IPS DF 19.7 (cell line): ENCODE measurements around the gene RASSF6.
"Not testable (repeated sequence)": the region's sequence is repeated elsewhere in the genome, so short reads cannot be mapped to it uniquely, and the experiment has no call there.

Source experiments
- DNase-seq: peaks from one replicate; pipeline ENCODE4 v3.0.0-alpha.2; 2013; ENCODE audit warnings: low read depth, low spot score

RASSF6 gene, protein sequence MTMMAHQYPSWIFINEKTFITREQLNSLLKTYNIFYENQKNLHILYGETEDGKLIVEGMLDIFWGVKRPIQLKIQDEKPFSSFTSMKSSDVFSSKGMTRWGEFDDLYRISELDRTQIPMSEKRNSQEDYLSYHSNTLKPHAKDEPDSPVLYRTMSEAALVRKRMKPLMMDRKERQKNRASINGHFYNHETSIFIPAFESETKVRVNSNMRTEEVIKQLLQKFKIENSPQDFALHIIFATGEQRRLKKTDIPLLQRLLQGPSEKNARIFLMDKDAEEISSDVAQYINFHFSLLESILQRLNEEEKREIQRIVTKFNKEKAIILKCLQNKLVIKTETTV

DNA sequence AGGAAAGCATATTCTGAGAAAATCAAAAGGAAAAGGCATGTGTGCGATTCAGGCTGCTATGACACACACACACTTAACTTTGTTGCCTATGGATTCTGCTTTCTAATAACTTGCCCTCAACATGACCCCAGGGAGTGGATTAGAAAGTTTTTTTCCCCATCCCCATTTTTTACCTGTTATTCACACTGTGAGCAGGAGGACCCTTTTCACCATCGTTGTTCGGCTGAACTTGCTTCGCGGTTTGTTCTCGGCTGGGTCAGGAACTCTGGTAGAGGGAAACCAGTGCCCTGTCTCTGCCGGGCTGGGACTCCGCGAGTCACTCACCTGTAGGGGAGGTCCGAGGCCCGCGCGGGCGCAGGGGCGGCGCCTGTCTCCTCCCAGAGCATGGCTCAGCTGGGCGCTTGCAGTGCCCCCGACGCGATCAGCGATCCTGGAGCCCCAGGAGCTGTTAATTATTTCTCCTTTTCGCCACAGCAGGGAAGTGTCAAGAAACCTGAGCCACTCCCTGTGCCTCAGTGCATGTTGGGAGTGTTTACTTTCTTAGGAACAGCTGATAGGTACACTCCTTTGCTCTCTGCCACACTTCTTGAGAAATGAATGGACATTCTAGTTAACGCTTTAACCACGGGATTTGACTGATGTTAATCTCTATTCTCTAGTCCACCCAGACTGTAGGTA is at the start of gene RASSF6:
TSS of gene RASSF6 (minus strand) at position 322 of the 678 bp plus-strand sequence. CDS start 8,641 bp downstream, outside the sequence.
- peak; percentile 57 for DNase-seq

DNA sequence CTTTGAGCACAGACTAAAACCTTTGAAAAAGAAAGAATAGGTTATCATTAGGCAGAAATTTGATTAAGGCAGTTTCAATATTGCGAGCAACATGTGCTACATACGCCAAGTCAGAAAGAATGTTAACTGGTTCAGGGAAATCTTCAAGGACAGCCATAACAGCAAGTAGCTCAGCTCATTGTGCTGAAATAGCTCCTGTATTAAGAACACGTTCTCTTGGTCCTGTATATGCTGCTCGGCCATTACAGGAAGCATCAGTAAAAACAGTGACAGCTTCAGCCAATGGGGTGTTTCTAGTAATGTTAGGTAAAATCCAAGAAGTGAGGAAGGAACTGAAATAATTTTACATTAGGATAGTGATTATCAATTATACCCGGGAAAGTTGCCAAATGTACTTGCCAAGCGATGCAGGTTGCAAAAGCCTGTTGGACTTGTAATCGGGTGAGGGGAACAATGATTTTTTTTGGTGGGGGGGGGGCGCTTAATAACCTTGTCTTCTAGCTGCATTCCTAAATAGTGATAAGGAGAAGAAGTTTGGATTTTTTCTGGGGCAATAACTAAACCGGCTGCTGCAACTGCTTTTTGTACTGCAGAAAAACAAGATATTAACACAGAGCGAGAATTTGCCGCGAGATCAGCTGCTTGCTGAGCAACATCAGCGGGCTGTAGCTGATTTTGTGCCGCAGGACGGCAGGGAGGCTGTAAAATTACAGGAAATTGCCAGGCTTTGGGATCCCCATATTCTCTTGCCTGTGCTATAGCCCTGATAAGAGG is 49.4 kb upstream of the RASSF6 start:
- DNase-seq = no peak

DNA sequence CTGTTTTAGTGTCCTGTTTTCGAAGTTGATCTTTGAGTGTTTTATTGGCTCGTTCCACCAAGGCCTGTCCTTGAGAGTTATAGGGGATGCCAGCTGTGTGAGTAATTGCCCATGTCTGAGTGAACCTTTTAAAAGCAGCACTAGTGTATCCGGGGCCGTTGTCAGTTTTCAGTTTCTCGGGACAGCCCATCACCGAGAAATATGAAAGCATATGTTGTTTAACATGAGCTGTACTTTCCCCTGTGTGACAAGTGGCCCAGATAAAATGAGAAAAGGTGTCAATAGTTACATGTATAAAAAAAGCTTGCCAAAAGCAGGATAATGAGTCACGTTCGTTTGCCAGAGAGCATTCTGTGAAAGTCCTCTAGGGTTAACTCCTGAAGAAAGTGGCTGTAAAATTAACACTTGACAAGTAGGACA is 48.6 kb upstream of the RASSF6 start:
- no peak for DNase-seq

DNA sequence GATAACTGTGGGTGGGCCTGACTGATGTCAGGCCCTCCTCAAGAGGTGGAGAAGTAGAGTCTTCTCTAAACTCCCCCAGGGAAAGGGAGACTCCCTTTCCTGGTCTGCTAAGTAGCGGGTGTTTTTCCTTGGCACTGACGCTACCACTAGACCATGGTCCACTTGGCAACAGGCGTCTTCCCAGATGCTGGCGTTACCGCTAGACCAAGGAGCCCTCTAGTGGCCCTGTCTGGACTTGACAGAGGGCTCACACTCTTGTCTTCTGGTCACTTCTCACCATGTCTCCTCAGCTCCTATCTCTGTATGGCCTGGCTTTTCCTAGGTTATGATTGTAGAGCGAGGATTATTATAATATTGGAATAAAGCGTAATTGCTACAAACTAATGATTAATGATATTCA is 45.7 kb upstream of the RASSF6 start:
- DNase-seq = not testable (repeated sequence)

DNA sequence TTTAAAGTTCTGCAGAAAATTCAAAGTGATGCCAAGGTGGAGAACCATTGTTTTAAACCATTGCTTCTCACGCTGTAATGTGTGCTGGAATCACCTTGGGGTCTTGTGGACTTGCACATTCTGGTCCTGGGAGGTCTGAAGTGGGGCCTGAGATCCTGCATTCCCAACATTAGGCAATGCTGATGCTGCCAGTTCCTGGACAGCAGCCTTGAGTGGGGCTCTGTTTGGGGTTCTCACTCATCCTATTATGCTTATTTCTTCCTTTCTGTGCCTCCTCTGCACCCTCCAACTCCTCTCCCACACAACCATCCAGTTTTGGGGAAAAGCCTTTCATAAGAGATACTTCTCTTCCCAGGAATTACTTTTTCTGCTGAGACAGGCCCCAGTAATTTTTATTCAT is 44.2 kb upstream of the RASSF6 start:
- no peak for DNase-seq

DNA sequence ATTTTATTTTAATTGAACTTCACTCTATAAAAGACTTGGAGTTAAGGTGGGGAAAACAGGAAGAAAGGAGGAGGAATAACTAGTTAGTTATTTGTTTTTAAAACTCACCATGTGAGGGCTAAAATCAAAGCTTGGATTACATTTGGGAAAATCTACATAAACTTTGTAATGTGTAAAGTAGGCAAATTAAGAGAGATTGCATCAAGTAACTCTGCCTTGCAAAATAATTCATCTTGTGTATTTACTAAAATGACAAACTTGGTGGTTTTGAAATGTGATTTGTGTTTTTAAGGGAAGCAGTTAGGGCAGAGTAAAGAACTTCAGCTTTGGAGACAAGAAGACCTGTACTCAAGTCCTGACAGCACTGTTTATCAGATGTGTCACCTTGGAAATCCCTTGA is 43.3 kb upstream of the RASSF6 start:
- DNase-seq = no peak

DNA sequence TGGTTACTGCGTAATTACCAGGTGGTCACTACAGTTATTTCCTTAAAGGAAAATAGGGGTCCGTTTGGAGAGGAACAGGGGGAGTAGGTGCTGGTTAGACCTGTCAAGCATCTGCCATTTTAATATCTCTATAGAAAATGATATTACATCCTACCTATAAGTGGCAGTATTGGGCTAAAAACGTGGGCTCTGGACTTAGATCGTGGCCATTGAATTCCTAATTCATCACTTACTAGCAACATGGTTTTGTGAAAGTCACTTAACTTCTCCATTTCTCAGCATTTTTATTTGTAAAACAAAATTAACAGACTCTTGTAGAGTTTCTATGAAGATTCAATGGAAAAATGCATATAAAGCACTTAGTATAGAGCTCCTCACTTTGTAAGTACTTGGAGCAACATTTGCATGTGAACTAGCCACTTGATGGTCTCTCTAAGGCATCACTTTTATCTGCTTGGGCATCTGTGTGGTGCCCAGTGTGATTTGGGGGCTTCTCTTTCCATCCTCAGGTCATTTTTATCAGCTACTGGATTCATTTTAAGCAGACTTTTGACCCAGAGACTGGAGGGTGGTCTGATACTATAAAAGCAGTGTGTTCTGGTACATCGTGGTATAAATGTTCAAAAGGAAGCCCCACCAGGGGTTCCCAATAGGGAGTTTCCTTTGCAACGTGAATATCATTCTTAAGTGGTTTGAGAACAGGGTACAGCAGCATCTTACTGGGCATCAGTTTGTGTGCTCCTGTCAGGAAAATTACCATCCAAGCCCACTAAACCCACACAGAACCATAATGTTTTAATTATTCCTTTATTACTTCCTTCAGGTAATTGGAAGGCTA is 42.7 kb upstream of the RASSF6 start:
- no peak for DNase-seq

DNA sequence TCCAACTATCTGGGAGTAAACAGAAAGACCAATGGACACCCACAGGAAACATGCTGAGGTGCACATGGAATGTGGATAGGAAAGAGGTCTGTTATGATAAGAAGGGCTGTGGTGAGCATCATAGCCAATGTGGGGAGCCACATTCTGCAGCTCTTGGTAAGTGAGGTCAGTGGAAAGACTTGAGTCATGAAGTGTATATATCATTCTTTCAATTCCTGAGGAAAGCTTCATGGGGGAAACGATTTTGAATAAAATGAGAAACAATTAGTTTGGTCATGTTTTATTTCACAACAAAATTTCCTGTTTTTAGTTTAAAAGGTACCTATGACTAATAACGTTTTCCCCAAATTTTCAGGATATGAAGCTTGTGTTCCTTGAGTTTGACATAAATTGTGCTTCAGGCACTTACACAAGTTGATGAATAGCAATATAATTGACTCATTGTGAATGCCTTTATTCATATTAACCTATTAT is 41.4 kb upstream of the RASSF6 start:
- no peak for DNase-seq

DNA sequence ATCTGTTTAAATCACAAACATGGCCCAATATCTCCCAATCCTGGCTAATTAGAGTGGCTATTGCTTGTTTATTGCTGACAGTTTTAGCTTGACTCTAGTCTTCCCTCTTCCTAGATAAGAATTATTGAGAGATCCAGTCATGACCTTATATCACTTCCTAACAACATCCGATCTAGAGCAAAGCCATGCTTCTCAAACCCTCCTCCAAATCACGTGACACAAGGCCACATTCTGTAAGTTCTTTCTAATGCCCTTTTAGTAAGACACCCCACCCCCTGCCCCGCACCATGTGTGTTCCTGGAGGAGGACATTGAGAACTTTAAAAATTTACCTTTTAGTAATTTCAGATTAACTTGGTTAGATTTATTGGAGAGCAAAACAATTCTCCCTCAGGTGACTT is 40.6 kb upstream of the RASSF6 start:
- no peak for DNase-seq

DNA sequence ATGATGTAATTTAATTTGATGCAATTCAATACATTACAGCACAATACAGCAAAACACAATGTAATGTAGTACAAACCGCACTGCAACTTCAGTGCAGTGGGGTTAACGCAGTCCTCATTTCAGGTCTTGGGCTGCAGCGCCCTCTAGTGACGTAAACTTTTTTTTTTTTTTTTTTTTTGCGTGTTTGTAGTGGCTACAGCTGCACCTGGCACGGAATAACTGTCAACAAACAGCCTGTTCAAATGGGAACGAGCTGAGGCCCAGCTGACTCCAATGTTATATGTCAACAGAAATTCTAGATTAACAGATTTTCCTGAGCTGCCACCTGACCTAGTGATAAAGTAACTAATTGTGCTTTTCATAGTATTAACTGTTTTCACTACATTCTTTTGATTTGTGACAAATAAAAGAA is 33.5 kb upstream of the RASSF6 start:
- DNase-seq = no peak

DNA sequence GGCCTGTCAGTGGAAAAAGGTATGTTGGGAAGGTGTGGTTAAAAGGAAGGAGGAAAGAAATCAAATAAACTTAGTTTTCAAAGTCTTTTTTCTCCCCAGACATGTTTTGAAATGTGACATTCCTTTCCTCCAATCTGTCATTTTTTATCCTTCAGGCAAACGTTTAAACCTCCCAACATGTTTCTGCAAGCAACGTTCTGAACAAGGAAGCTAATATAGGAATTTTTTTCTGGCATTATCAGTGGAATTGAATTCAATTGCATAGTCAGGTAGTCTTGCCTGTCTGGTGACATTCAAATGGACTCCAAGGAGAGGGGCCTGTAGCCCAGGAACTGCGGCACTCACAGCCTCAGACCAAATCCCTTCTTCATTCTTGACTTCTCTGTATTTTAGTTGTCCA is 30.0 kb upstream of the RASSF6 start:
- no peak for DNase-seq

DNA sequence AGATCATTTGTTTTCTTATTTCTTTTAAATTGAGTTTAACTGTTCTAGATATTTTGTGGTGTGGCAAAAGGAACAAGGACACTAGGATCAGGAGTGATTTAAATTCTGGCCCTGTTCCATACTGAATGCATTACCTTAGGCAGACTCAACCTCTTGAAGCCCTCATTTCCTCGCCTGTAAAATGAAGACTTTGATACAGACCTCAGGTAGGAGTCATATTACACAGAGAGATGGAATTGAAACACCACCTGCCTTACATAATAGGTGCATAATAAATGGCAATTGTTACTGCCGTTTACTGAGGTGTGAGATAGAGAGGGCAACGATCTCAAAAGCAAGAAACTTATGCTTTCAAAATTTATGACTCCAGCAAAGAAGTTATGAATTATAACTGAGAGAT is 28.2 kb upstream of the RASSF6 start:
- DNase-seq = no peak

DNA sequence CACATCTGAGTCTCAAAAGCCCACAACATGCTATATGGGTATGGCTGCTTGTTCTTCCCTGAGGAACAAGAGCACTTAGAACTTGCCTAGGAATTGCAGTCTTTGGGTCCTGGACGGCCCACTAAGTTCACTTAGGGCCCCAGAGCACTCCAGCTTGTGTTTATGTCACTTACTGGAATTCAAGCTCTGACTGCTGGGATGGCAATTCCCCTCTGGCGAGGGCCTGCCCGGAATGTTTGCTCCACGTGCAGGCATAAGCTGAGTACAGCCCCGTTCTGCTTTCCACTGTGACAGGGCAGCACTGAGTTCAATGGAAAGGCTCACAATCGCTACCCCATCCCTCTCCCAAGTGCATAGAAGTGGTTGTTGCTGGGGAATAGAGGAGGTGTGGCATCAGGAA is 25.9 kb upstream of the RASSF6 start:
- no peak for DNase-seq

DNA sequence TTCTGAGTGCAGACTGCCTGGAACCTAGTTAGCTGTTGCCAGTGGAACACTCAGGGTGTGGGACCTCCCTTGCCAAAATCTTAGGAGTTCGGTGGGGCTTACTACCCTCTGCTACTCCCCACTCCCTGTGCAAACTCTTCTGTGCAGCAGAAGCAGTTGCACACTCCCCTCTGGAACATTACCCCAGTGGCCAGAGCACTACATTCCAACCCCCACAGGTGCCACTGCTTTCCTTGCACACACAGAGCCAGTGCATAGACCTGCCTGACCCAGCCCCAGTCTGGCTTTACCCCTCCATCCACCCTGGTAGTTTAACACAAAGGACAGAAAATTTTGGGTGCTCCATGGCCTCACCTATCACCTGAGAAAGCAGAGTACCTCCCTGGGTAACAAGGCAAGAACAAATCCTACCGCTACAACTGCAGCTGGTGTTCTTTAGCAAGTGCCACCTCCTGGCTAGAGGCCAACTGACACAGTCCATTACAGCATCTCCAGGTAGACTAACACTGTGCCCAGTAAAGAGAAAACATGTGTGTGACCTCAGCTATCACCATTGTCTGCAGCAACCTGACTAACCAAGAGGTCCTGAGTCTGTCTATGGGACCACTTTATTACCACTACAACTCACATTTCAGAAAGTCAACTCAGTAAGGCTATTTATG is 11.5 kb upstream of the RASSF6 start:
- DNase-seq = no peak

DNA sequence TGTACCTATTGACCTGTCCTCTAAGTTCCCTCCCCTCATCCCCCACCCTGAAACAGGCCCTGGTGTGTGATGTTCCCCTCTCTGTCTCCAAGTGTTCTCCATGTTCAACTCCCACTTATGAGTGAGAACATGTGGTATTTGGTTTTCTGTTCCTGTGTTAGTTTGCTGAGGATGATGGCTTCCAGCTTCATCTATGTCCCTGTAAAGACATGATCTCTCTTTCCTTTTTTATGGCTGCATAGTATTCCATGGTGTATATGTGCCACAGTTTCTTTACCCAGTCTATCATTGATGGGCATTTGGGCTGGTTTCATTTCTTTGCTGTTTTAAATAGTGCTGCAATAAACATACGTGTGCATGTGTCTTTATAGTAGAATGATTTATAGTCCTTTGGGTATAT is 8.6 kb upstream of the RASSF6 start:
- not testable (repeated sequence) for DNase-seq

DNA sequence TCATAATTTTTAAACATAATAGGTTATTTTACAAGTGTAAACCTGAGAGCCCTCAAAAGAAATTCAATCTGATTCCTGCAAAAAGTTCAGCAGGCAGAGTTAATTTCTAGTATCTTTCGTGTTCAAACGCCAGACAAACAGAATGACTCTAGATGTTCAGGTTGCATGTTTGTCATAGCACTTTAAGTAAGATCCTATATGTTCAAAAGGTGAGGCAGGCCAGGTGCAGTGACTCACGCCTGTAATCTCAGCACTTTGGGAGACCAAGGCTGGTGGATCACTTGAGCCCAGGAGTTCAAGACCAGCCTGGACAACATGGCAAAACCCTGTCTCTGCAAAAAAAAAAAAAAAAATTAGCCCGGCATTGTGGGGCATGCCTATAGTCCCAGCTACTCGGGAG is 1.1 kb upstream of the RASSF6 start:
- DNase-seq = no peak

DNA sequence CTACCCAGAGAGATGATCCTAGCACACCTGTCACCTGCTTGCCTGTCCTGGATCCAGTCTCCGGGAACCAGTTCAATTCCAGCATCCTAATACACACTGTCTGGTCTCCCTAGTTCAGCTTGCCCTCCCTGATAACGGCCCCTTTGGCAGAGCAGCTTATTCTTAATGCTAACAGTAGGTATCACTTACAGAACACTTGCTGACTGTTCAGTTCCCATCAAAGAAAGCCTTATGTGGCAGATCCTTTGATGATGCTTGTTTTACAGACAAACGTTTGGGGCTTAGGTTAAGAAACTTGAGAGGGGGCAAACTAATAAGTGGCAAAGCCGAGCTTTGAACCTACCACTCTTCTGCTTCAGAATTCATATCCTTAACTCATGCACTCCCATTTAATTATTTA is 890 bp downstream of the RASSF6 start:
- no peak for DNase-seq

DNA sequence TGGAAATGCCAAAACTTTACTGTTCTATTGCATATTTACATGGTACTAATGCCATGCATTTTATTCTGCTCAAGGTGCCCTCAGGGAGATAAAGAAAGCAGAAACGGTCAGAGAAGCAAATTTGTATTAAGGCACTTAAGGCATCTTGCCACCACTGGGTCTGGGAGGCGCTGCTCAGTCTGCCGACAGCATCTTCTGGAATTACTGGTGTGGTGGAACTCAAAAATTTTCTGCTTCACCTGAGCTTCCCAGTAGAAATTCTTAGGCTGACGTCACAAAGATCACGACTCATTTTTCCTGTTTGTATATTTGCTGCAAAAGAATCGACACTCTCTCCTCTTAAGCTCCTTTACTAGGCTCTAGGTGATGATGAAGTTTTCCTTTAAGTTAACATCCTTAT is 3.0 kb downstream of the RASSF6 start:
- no peak for DNase-seq

DNA sequence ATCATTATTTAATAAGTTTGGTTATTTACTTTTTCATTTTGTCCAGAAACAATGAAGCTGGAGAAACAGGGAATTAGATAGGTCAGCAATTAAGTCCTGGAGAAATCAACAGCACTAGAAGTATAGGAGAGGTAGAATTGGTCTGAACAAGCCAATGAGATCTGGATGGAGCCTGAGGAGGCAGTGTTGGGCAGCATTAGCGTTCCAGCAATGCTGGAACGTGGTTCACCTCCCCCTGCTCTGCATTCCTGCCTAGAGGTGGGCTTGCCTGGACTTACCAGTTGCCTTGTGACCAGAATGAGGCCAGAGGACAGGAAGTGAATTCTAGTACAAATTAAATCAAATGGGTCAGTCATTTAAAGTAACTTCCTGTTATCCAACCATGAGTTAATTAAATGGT is 4.6 kb downstream of the RASSF6 start:
- DNase-seq = peak; percentile 69

DNA sequence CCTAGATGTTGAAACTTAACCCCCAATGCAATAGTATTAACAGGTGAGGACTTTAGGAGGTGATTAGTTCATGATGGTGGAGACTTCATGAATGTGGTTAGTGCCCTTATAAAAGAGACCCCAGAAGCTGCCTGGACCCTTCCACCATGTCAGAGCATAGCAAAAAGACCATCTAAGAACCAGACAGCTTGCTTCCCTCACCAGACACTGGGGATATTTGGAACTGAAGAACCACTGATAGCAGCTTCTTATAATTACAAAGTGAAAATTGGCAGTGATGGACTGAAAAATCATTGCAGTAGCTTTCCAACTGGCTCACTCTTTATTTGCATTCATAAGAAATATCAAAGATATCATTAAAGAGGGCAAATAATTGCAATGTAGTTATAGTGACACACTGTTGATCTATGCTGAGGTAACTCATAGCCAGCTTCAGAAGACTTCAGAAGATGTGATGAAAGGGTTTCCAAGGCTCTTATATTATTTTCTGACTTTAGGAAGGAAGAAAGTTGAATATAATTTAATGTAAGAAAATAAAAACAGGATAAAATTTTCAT is 5.8 kb downstream of the RASSF6 start:
- no peak for DNase-seq

DNA sequence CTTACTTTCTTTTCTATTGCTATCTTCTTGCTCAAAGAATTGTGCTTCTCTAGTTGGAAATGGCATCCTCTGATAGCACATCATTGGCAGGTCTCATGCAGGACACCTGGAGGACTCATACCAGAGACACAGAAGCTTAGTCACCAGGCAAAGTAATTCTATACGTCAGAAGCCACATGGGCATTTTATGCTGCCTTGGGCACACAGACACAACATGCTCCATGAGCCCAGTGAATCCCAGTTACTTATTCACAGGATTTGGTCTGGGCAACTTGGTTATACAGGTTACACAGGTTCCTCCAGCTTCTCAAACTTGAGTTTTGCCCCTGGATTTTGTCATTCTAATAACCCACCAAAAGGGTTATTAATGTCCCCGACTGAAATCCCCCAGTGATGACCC is 7.1 kb downstream of the RASSF6 start:
- DNase-seq = no peak
